HPDE6-E6E7 (cell line): ENCODE measurements around the gene SRP68.

Experiments used
- DNase-seq: peaks from one replicate; pipeline ENCODE4 v3.0.0; 2011; ENCODE audit warnings: missing footprints; ENCODE audit errors: extremely low spot score

SRP68 gene

GRCh38 chr17:76018340-76018680 is 54.0 kb downstream of the SRP68 start:
- DNase-seq = no peak

- no peak for DNase-seq
Observed at GRCh38 chr17:76017481-76018339, 54.6 kb downstream of the SRP68 start.

GRCh38 chr17:76014925-76015261 is 57.4 kb downstream of the SRP68 start:
- no peak for DNase-seq

- DNase-seq = peak; percentile 58
Observed at GRCh38 chr17:76014100-76014924, 58.0 kb downstream of the SRP68 start.

- DNase-seq = no peak
Observed at GRCh38 chr17:76013377-76013932, 58.9 kb downstream of the SRP68 start.

- DNase-seq = no peak
Observed at GRCh38 chr17:76011951-76012350, 60.4 kb downstream of the SRP68 start.

- DNase-seq = no peak
Observed at GRCh38 chr17:76009969-76010661, 62.2 kb downstream of the SRP68 start.

- DNase-seq = no peak
Observed at GRCh38 chr17:76009447-76009846, 62.9 kb downstream of the SRP68 start.

- no peak for DNase-seq
Observed at GRCh38 chr17:76008630-76009425, 63.5 kb downstream of the SRP68 start.

GRCh38 chr17:76008208-76008607 is 64.1 kb downstream of the SRP68 start:
- no peak for DNase-seq

- DNase-seq = no peak
Observed at GRCh38 chr17:76007850-76008165, 64.5 kb downstream of the SRP68 start.

GRCh38 chr17:76007131-76007849 is 65.0 kb downstream of the SRP68 start:
- DNase-seq = no peak

GRCh38 chr17:76005263-76006149 is 66.8 kb downstream of the SRP68 start:
- peak; percentile 61 for DNase-seq

GRCh38 chr17:76004750-76005262 is 67.5 kb downstream of the SRP68 start:
- DNase-seq = no peak

- DNase-seq = no peak
Observed at GRCh38 chr17:76003915-76004314, 68.4 kb downstream of the SRP68 start.

GRCh38 chr17:76002100-76002499 is 70.2 kb downstream of the SRP68 start:
- DNase-seq = no peak

GRCh38 chr17:76000755-76001521 is 71.4 kb downstream of the SRP68 start, which contains the start of gene CDK3:
TSS of gene CDK3 (plus strand) at chr17:76000855. CDS start at chr17:76001426, 571 bp downstream.
- no peak for DNase-seq

- peak; percentile 61 for DNase-seq
Observed at GRCh38 chr17:76000016-76000754, 72.1 kb downstream of the SRP68 start.
